ENCODE results near the gene SFTPA1. TPM values are rescaled to one million over a fixed set of nuclear protein-coding genes. Genes with fewer than 3 reads are reported as not detected.
"Not testable (repeated sequence)": the region's sequence is repeated elsewhere in the genome, so short reads cannot be mapped to it uniquely, and the experiment has no call there.

Gene SFTPA1
- total and polyA plus RNA-seq, 9 of the 15 experiments (the other 6 are each of a cell fraction or from before 2014, with no cell fraction given), result 0.04 to 3.5 (median 0.08) TPM; not detected in 5

GRCh38 chr10:79595510-79595909 lies 15.2 kb upstream of the SFTPA1 start:
- in situ Hi-C loops (cut with MboI), result no loop called here
- POLR2A ChIA-PET, result no interaction called here

GRCh38 chr10:79599644-79600043 lies 11.1 kb upstream of the SFTPA1 start:
- H3K27me3 ChIP-seq (ENCODE audit: control insufficient read depth in 2 of 2, insufficient read depth in 2 of 2, low read length in 2 of 2); H3K36me3 ChIP-seq (ENCODE audit: control insufficient read depth, insufficient read depth, low read length); H3K4me1 ChIP-seq (replicated peaks in 1 of 2; ENCODE audit: control insufficient read depth in 2 of 2, insufficient read depth in 2 of 2, low read length in 2 of 2); H3K4me3 ChIP-seq; H3K27ac ChIP-seq (ENCODE audit: extremely low read depth, low read depth, low read length); ATAC-seq; intact Hi-C loops (cut with micrococcal nuclease); in situ Hi-C loops (cut with MboI); H3K4me2 ChIP-seq (ENCODE audit: insufficient read depth, low read length); DNase-seq (ENCODE audit: extremely low read depth in 1 of 4, low spot score in 3 of 4); H3K9me1 ChIP-seq (ENCODE audit: control insufficient read depth, insufficient read depth, low read length); CTCF ChIA-PET (ENCODE audit: low intra/inter-chr PET ratio); POLR2A ChIA-PET; H3K79me2 ChIP-seq (ENCODE audit: control insufficient read depth, insufficient read depth, low read length); FAIRE-seq; H2AFZ ChIP-seq (ENCODE audit: low read depth, low read length); BruUV-seq (replicated peaks); H3K9ac ChIP-seq (ENCODE audit: insufficient read depth in 1 of 2, low read depth in 2 of 2, low read length in 2 of 2); H3K9me3 ChIP-seq (replicated peaks; ENCODE audit: control insufficient read depth, insufficient read depth, low read depth, low read length); H4K20me1 ChIP-seq (replicated peaks; ENCODE audit: control insufficient read depth, insufficient read depth, low read length): not testable (repeated sequence)
- under 1% methylated on average over 9 of the region's 9 CpGs for WGBS (ENCODE audit: insufficient coverage, low coverage, missing lambda C conversion rate)

More at GRCh38 chr10:79595510-79595909, 15.2 kb upstream of the SFTPA1 start:
- H3K4me2 ChIP-seq (ENCODE audit: insufficient read depth, low read length), result no peak overlapping the region
- no peaks in the 10 kb centered on the region for H3K36me3 ChIP-seq (ENCODE audit: control insufficient read depth, insufficient read depth, low read length)
- no TSS peak for BruUV-seq (replicated peaks)
- H3K9me1 ChIP-seq (ENCODE audit: control insufficient read depth, insufficient read depth, low read length), result no peaks in the 10 kb centered on the region
- TF ChIP-seq CBX2 (IDR thresholded peaks at IDR 0.05; ENCODE audit: insufficient read depth, low read length, poor library complexity, severe bottlenecking) (no peak), ZNF445 (CRISPR knock-in tag; IDR thresholded peaks at IDR 0.05; ENCODE audit: low read depth) (no peak), TCF7 (IDR thresholded peaks at IDR 0.05; ENCODE audit: borderline replicate concordance) (no peak), POLR2G (IDR thresholded peaks at IDR 0.05; ENCODE audit: low read depth, low read length) (no peak), ZNF282 (CRISPR knock-in tag; IDR thresholded peaks at IDR 0.05) (no peak)
- 0 out of 2 replicates have a peak, but pooled peaks cover 5% of the 10 kb centered on the region for H3K9me3 ChIP-seq (replicated peaks; ENCODE audit: control insufficient read depth, insufficient read depth, low read depth, low read length)
- CTCF ChIA-PET (ENCODE audit: low intra/inter-chr PET ratio), result no interaction called here
- no peak for DNase-seq (ENCODE audit: extremely low read depth in 1 of 4, low spot score in 3 of 4)
- FAIRE-seq, result no peak
- H3K9ac ChIP-seq (ENCODE audit: insufficient read depth in 1 of 2, low read depth in 2 of 2, low read length in 2 of 2), result no peak overlapping the region
- H3K4me1 ChIP-seq (replicated peaks in 1 of 2; ENCODE audit: control insufficient read depth in 2 of 2, insufficient read depth in 2 of 2, low read length in 2 of 2), result no peaks in the 10 kb centered on the region
- no peak for ATAC-seq
- no peak overlapping the region for H3K27ac ChIP-seq (ENCODE audit: extremely low read depth, low read depth, low read length)
- intact Hi-C loops (cut with micrococcal nuclease), result no loop called here
- no peak overlapping the region for H3K4me3 ChIP-seq
- WGBS (ENCODE audit: insufficient coverage, low coverage, missing lambda C conversion rate), result 0% methylated on average over 3 of the region's 3 CpGs
- H3K79me2 ChIP-seq (ENCODE audit: control insufficient read depth, insufficient read depth, low read length), result no peaks in the 10 kb centered on the region
- no peaks in the 10 kb centered on the region for H4K20me1 ChIP-seq (replicated peaks; ENCODE audit: control insufficient read depth, insufficient read depth, low read length)
- H3K27me3 ChIP-seq (ENCODE audit: control insufficient read depth in 2 of 2, insufficient read depth in 2 of 2, low read length in 2 of 2), result no peaks in the 10 kb centered on the region
- no peak overlapping the region for H2AFZ ChIP-seq (ENCODE audit: low read depth, low read length)

All from K562 (cell line).